Neural progenitor cell (in vitro differentiated cells): ENCODE measurements around the gene ATF3. TPM values are rescaled to one million over a fixed set of nuclear protein-coding genes. Genes with fewer than 3 reads are reported as not detected.

Experiments
- DNase-seq: peaks from one replicate; pipeline ENCODE4 v3.0.0-alpha.2; 2016; ENCODE audit warnings: low spot score
- H2AFZ ChIP-seq: fragments of 200-600 bp; sonication (generic); replicated peaks from 2 replicates; pipeline ENCODE4 v1.6.1; 2016; ENCODE audit warnings: antibody characterized with exemption
- H3F3A ChIP-seq: fragments of 200-600 bp; sonication (generic); 2 replicates; pipeline ENCODE4 v1.6.1; 2016; ENCODE audit warnings: antibody characterized with exemption, low read depth
- H3K27ac ChIP-seq: fragments of 200-600 bp; sonication (generic); 2 replicates; pipeline ENCODE4 v1.5.1; 2016; ENCODE audit warnings: mild to moderate bottlenecking
- H3K27me3 ChIP-seq: fragments of 200-600 bp; sonication (generic); 2 replicates; pipeline ENCODE4 v1.6.1; 2016; ENCODE audit warnings: mild to moderate bottlenecking, moderate library complexity
- H3K36me3 ChIP-seq: fragments of 200-600 bp; sonication (generic); 2 replicates; pipeline ENCODE4 v1.5.1; 2016
- H3K4me1 ChIP-seq: fragments of 200-600 bp; sonication (generic); 2 replicates; pipeline ENCODE4 v1.6.1; 2016; ENCODE audit warnings: mixed run types
- H3K4me2 ChIP-seq: fragments of 200-600 bp; sonication (generic); 2 replicates; pipeline ENCODE4 v1.6.1; 2016
- H3K4me3 ChIP-seq: fragments of 200-600 bp; sonication (generic); 2 replicates; pipeline ENCODE4 v1.5.1; 2016
- H3K79me2 ChIP-seq: fragments of 200-600 bp; sonication (generic); 2 replicates; pipeline ENCODE4 v1.6.1; 2016; ENCODE audit warnings: low read depth
- H3K9ac ChIP-seq: fragments of 200-600 bp; sonication (generic); 2 replicates; pipeline ENCODE4 v1.6.1; 2016
- H3K9me3 ChIP-seq: fragments of 200-600 bp; sonication (generic); 2 replicates; pipeline ENCODE4 v1.5.1; 2016; ENCODE audit warnings: low read depth
- H4K20me1 ChIP-seq: fragments of 200-600 bp; sonication (generic); 2 replicates; pipeline ENCODE4 v1.6.1; 2016; ENCODE audit warnings: low read depth
- H3K27ac Mint-ChIP-seq: 3 replicates; pipeline ENCODE4 v1.8.0; 2021; ENCODE audit warnings: mixed read lengths
- H3K27me3 Mint-ChIP-seq: 2 replicates; pipeline ENCODE4 v1.8.0; 2022; ENCODE audit warnings: low read depth, mild to moderate bottlenecking, inconsistent platforms, moderate library complexity, mixed read lengths; ENCODE audit not compliant: insufficient read depth
- H3K36me3 Mint-ChIP-seq: 3 replicates; pipeline ENCODE4 v1.8.0; 2021; ENCODE audit warnings: mixed read lengths
- H3K4me1 Mint-ChIP-seq: 3 replicates; pipeline ENCODE4 v1.8.0; 2021; ENCODE audit warnings: mixed read lengths
- H3K4me3 Mint-ChIP-seq: 3 replicates; pipeline ENCODE4 v1.8.0; 2021; ENCODE audit warnings: mild to moderate bottlenecking, moderate library complexity, mixed read lengths
- H3K9me3 Mint-ChIP-seq: 3 replicates; pipeline ENCODE4 v1.8.0; 2020; ENCODE audit warnings: mixed read lengths
- EZH2 ChIP-seq: fragments of 200-600 bp; sonication (generic); IDR thresholded peaks from 2 replicates; pipeline ENCODE4 v1.6.1; 2017; ENCODE audit warnings: antibody characterized with exemption, mild to moderate bottlenecking, moderate library complexity
- EZH2phosphoT487 ChIP-seq: fragments of 200-600 bp; sonication (generic); IDR thresholded peaks from 2 replicates; pipeline ENCODE4 v1.6.1; 2017; ENCODE audit warnings: antibody characterized with exemption
- total RNA-seq: library from RNA; depleted of rRNA; stranded (reverse); fragments of >200 nt; gene quantifications from 2 replicates; pipeline ENCODE4 v1.2.3, GENCODE V29; 2015; ENCODE audit warnings: low replicate concordance
- TF ChIP-seq, protein P1 (sequence below): fragments of 200-600 bp; sonication (generic); IDR thresholded peaks from 2 replicates; pipeline ENCODE4 v1.5.1; 2017; ENCODE audit warnings: antibody characterized with exemption, mild to moderate bottlenecking

The ATF3 gene
- total RNA-seq, 1 donor from 2014 or later = 7.8 TPM

GRCh38 chr1:212600980-212601379 lies 7.6 kb upstream of the ATF3 start:
- TF ChIP-seq, protein P1, sequence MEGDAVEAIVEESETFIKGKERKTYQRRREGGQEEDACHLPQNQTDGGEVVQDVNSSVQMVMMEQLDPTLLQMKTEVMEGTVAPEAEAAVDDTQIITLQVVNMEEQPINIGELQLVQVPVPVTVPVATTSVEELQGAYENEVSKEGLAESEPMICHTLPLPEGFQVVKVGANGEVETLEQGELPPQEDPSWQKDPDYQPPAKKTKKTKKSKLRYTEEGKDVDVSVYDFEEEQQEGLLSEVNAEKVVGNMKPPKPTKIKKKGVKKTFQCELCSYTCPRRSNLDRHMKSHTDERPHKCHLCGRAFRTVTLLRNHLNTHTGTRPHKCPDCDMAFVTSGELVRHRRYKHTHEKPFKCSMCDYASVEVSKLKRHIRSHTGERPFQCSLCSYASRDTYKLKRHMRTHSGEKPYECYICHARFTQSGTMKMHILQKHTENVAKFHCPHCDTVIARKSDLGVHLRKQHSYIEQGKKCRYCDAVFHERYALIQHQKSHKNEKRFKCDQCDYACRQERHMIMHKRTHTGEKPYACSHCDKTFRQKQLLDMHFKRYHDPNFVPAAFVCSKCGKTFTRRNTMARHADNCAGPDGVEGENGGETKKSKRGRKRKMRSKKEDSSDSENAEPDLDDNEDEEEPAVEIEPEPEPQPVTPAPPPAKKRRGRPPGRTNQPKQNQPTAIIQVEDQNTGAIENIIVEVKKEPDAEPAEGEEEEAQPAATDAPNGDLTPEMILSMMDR = no peak
- TF ChIP-seq EZH2 = no peak
- TF ChIP-seq EZH2phosphoT487 = no peak
- Histone ChIP-seq H3K9me3 (no peaks in the 10 kb centered on the region), H2AFZ (no peak overlapping the region), H3F3A (peaks cover 10% of the 10 kb centered on the region), H3K4me1 (peaks cover 12% of the 10 kb centered on the region), H3K4me2 (no peak overlapping the region), H3K9ac (no peak overlapping the region), H3K79me2 (no peaks in the 10 kb centered on the region), H3K27me3 (peaks cover 67% of the 10 kb centered on the region), H3K4me3 (no peak overlapping the region), H4K20me1 (peaks cover 2% of the 10 kb centered on the region), H3K36me3 (no peaks in the 10 kb centered on the region), H3K27ac (no peak overlapping the region)
- no peak for DNase-seq
- Mint-ChIP-seq H3K4me3 (no peak overlapping the region), H3K36me3 (no peaks in the 10 kb centered on the region), H3K27ac (no peak overlapping the region), H3K4me1 (peaks cover 21% of the 10 kb centered on the region), H3K9me3 (no peaks in the 10 kb centered on the region), H3K27me3 (peaks cover 11% of the 10 kb centered on the region)

DNA sequence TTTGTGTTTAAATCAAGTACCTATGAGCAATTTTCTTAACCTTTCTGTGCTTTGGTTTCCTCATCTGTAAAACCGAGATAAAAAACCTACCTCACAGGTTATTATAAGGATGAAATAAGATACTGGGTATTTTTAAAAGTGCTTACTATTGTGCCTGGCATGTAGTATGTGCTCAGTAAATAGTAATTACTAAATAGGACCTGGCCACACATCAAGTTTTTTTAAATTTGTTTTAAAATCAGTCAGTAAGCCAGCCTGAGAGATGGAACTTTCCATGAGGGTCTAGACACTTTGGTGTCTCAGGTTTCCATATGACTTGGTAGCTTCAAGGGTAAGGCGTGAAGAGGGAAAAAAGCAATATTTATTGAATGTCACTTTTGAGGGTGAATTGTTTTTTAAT lies 7.0 kb upstream of the ATF3 start:
- Histone ChIP-seq H3K9ac (no peak overlapping the region), H3F3A (peaks cover 15% of the 10 kb centered on the region), H3K79me2 (no peaks in the 10 kb centered on the region), H3K9me3 (no peaks in the 10 kb centered on the region), H3K4me3 (no peak overlapping the region), H4K20me1 (peaks cover 8% of the 10 kb centered on the region), H3K36me3 (no peaks in the 10 kb centered on the region), H2AFZ (no peak overlapping the region), H3K27me3 (peaks cover 73% of the 10 kb centered on the region), H3K27ac (no peak overlapping the region), H3K4me1 (peaks cover 18% of the 10 kb centered on the region), H3K4me2 (no peak overlapping the region)
- Mint-ChIP-seq H3K27me3 (peaks cover 10% of the 10 kb centered on the region), H3K36me3 (no peaks in the 10 kb centered on the region), H3K27ac (no peak overlapping the region), H3K9me3 (no peaks in the 10 kb centered on the region), H3K4me3 (no peak overlapping the region), H3K4me1 (peaks cover 23% of the 10 kb centered on the region)
- DNase-seq = no peak
- TF ChIP-seq EZH2phosphoT487 = no peak
- TF ChIP-seq, protein P1 = no peak
- TF ChIP-seq EZH2 = no peak

GRCh38 chr1:212605441-212606394 lies 2.8 kb upstream of the ATF3 start:
- Mint-ChIP-seq H3K36me3 (no peaks in the 10 kb centered on the region), H3K9me3 (no peaks in the 10 kb centered on the region), H3K27me3 (peaks cover 17% of the 10 kb centered on the region), H3K27ac (peak overlapping the region; percentile 64), H3K4me3 (peak overlapping the region; percentile 96), H3K4me1 (peaks cover 41% of the 10 kb centered on the region)
- H2AFZ ChIP-seq = no peak overlapping the region
- peaks cover 19% of the 10 kb centered on the region for H4K20me1 ChIP-seq
- H3K4me2 ChIP-seq = peak overlapping the region; percentile 97
- peaks cover 97% of the 10 kb centered on the region for H3K27me3 ChIP-seq
- no peak overlapping the region for H3K9ac ChIP-seq
- TF ChIP-seq, protein P1 = no peak
- no peak for TF ChIP-seq EZH2
- no peak for TF ChIP-seq EZH2phosphoT487
- peak; percentile 70 for DNase-seq
- peak overlapping the region; percentile 62 for H3K4me3 ChIP-seq
- H3K27ac ChIP-seq = no peak overlapping the region
- H3K9me3 ChIP-seq = no peaks in the 10 kb centered on the region
- H3K36me3 ChIP-seq = no peaks in the 10 kb centered on the region
- peaks cover 41% of the 10 kb centered on the region for H3F3A ChIP-seq
- peaks cover 34% of the 10 kb centered on the region for H3K4me1 ChIP-seq
- H3K79me2 ChIP-seq = no peaks in the 10 kb centered on the region
